Tibial artery (tissue), 4 donors: ENCODE measurements around the gene ABL1.

ENCODE experiments used
- DNase-seq, 2 donors: peaks; one replicate each; pipeline ENCODE4 v3.0.0-alpha.2; 2019
- H3K27ac ChIP-seq, 2 donors: fragments of 200-600 bp; sonication (generic) in 1 of 2; 1 replicate in 1 of 2; 2 replicates in 1 of 2; pipeline ENCODE4 v1.5.1; 2018 to 2019; ENCODE audit warnings: mild to moderate bottlenecking in 1 of 2
- H3K27me3 ChIP-seq, 2 donors: fragments of 200-600 bp; sonication (generic) in 1 of 2; one replicate each; pipeline versions ENCODE4 v1.5.1 to v1.6.0; 2016 to 2019
- H3K36me3 ChIP-seq, 3 donors: fragments of 200-600 bp; sonication (generic) in 2 of 3; one replicate each; pipeline ENCODE4 v1.5.1; 2016 to 2019; ENCODE audit warnings: mild to moderate bottlenecking in 2 of 3
- H3K4me1 ChIP-seq, 4 donors: fragments of 200-600 bp; sonication (generic) in 2 of 4; 1 replicate in 3 of 4; 2 replicates in 1 of 4; pipeline ENCODE4 v1.5.1; 2016 to 2019
- H3K4me3 ChIP-seq, 2 donors: fragments of 200-600 bp; sonication (generic) in 1 of 2; 1 replicate in 1 of 2; 2 replicates in 1 of 2; pipeline ENCODE4 v1.5.1; 2018 to 2019; ENCODE audit warnings: mild to moderate bottlenecking in 2 of 2
- H3K9me3 ChIP-seq, 3 donors: fragments of 200-600 bp; sonication (generic) in 1 of 3; one replicate each; pipeline ENCODE4 v1.5.1; 2016 to 2019
- intact Hi-C: fragments of 100-400 bp; cut with DNase I; formaldehyde crosslinking; loops from one replicate; pipeline ENCODE4 v1.15.0; 2023; ENCODE audit warnings: low total_unique reads
- TF ChIP-seq, protein P1 (sequence below), 2 experiments: fragments of 200-600 bp in 1 of 2; fragments of 450-650 bp in 1 of 2; IDR thresholded peaks; one replicate each; pipeline ENCODE4 v1.5.1; 2017 to 2019; ENCODE audit warnings: antibody characterized with exemption in 2 of 2, mild to moderate bottlenecking in 1 of 2, moderate library complexity in 1 of 2

The ABL1 gene

DNA sequence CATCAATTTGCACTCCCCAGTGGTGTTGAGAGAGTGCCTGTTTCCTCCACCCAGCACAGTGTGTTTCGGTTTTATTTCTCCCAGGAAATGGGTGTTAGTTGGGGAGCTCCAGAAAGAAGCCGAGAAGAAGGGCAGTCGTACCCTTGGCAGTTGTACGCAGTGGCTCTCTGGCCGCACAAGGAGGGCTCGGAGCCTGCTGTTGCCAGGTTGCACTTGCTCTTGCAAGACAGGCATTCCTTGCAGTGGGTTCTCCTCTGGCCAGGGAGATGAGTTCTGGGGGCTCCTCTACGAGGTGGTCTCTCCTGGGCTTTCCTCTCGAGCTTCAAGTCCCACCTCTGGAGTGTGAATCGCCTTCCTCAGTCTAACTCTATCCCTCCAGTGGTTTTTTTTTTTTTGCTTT, 32.5 kb downstream of the ABL1 start:
- TF ChIP-seq, protein P1, sequence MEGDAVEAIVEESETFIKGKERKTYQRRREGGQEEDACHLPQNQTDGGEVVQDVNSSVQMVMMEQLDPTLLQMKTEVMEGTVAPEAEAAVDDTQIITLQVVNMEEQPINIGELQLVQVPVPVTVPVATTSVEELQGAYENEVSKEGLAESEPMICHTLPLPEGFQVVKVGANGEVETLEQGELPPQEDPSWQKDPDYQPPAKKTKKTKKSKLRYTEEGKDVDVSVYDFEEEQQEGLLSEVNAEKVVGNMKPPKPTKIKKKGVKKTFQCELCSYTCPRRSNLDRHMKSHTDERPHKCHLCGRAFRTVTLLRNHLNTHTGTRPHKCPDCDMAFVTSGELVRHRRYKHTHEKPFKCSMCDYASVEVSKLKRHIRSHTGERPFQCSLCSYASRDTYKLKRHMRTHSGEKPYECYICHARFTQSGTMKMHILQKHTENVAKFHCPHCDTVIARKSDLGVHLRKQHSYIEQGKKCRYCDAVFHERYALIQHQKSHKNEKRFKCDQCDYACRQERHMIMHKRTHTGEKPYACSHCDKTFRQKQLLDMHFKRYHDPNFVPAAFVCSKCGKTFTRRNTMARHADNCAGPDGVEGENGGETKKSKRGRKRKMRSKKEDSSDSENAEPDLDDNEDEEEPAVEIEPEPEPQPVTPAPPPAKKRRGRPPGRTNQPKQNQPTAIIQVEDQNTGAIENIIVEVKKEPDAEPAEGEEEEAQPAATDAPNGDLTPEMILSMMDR (IDR thresholded peaks at IDR 0.05), result no peak
- DNase-seq, result no peak
- intact Hi-C loops, result loop anchor here (5.0 kb wide), 1 partner anchor 75 kb away; no protein-coding TSS in a partner anchor
- Histone ChIP-seq H3K27ac (peak overlapping the region in 1 of 2 donors; percentile 27), H3K27me3 (no peaks in the 10 kb centered on the region), H3K9me3 (no peaks in the 10 kb centered on the region), H3K4me3 (no peak overlapping the region), H3K36me3 (peaks cover 26 to 58% (median 36%) of the 10 kb centered on the region in 3 donors), H3K4me1 (peaks cover 0 to 81% (median 27%) of the 10 kb centered on the region in 4 donors)

DNA sequence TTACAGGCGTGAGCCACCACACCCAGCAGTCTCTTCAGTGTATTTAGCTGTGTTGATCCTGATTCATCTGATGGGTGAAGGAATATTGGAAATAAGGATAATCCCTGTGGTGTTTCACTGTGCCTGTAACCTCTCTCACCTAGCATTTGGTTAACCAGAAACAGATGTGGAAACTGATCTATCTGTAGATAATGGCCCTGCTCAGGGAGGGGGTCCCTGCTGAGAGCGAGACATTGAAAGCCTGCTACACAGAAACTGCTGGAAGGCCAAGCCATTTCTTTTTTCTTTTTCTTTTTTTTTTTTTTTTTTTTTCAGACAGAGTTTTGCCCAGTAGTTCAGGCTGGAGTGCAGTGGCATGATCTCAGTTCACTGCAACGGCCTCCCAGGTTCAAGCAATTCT, 33.2 kb downstream of the ABL1 start:
- no peak overlapping the region for H3K4me3 ChIP-seq
- H3K9me3 ChIP-seq, result no peaks in the 10 kb centered on the region
- no peak for DNase-seq
- peaks cover 20 to 59% (median 36%) of the 10 kb centered on the region in 3 donors for H3K36me3 ChIP-seq
- H3K27me3 ChIP-seq, result no peaks in the 10 kb centered on the region
- peak overlapping the region in 1 of 2 donors; percentile 27 for H3K27ac ChIP-seq
- H3K4me1 ChIP-seq, result peaks cover 0 to 81% (median 28%) of the 10 kb centered on the region in 4 donors
- intact Hi-C loops, result loop anchor here (5.0 kb wide), 1 partner anchor 74 kb away; no protein-coding TSS in a partner anchor
- TF ChIP-seq, protein P1 (IDR thresholded peaks at IDR 0.05), result no peak

DNA sequence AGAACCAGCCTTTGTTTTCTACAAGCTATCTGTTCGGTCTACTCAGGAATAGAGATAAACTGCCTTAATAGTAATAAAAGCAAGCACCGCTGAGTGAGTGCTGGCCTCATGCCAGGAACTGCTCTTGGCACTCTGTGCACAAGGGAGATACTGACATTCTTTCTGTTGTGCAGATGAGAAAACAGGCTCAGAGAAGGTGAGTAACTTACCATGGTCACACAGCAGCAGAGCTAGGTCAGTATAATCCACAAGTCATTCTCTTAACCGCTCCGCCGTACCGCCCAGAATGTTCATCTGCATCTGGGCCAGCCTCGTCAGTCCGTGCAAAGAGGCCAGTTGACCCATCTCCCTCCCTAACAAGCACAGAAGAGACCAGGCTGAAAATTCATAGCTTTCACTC, 34.2 kb downstream of the ABL1 start:
- no peaks in the 10 kb centered on the region for H3K27me3 ChIP-seq
- peak overlapping the region; percentile 8 to 27 for H3K27ac ChIP-seq
- H3K4me1 ChIP-seq, result peaks cover 0 to 82% (median 33%) of the 10 kb centered on the region in 4 donors
- no peak overlapping the region for H3K4me3 ChIP-seq
- no peak for DNase-seq
- H3K9me3 ChIP-seq, result no peaks in the 10 kb centered on the region
- peaks cover 26 to 60% (median 37%) of the 10 kb centered on the region in 3 donors for H3K36me3 ChIP-seq
- TF ChIP-seq, protein P1 (IDR thresholded peaks at IDR 0.05), result no peak
- intact Hi-C loops, result loop anchor here (5.0 kb wide), 1 partner anchor 73 kb away; no protein-coding TSS in a partner anchor

DNA sequence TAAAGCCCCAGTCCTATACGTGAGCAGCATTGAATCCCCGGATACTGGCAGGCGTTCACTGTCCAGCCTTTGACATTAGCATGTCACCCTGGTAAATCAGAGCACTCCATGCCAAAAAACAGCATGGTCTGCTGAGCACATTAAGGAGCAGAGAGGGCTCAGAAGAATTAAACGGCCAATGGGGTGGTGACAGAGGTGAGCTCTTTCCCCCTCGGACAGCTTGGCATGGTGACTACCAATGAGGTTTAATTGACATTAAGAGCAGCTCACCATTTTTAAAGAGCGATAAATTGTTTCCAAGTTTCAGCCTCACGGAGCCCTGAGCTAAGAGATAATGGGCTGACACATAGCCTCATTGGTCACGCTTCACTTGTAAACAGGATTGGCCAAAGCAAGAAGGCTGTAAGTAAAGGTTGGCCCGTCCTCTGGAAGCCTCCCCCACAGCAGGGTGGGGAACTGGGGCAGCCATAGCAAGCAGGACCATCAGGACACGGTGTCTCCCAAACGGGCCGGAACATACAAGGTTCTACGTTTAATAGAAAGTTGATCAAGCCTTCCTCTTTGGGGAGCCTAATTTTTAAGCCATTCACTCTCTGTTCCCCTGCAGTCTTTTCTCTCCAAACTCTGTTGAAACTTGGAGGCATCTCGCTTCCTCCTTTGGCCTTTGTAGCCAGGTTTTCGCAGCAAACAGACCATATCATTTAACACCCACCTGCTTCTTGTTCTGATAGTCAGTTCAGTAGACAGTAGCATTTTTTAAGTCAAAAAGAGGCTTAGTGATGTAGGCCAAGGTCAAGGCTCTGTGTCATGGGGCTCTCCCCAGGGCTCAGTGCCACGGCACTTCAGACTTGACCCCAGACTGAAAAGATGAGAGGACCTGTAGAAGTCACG, 35.7 kb downstream of the ABL1 start:
- H3K4me1 ChIP-seq, result peaks cover 0 to 90% (median 33%) of the 10 kb centered on the region in 4 donors
- H3K9me3 ChIP-seq, result no peaks in the 10 kb centered on the region
- no peak overlapping the region for H3K4me3 ChIP-seq
- intact Hi-C loops, result loop anchor here (10.0 kb wide), 1 partner anchor 164 kb away; no protein-coding TSS in a partner anchor
- H3K27ac ChIP-seq, result peak overlapping the region in 1 of 2 donors; percentile 11
- TF ChIP-seq, protein P1 (IDR thresholded peaks at IDR 0.05), result no peak
- H3K27me3 ChIP-seq, result no peaks in the 10 kb centered on the region
- DNase-seq, result no peak
- peaks cover 34 to 60% (median 40%) of the 10 kb centered on the region in 3 donors for H3K36me3 ChIP-seq

DNA sequence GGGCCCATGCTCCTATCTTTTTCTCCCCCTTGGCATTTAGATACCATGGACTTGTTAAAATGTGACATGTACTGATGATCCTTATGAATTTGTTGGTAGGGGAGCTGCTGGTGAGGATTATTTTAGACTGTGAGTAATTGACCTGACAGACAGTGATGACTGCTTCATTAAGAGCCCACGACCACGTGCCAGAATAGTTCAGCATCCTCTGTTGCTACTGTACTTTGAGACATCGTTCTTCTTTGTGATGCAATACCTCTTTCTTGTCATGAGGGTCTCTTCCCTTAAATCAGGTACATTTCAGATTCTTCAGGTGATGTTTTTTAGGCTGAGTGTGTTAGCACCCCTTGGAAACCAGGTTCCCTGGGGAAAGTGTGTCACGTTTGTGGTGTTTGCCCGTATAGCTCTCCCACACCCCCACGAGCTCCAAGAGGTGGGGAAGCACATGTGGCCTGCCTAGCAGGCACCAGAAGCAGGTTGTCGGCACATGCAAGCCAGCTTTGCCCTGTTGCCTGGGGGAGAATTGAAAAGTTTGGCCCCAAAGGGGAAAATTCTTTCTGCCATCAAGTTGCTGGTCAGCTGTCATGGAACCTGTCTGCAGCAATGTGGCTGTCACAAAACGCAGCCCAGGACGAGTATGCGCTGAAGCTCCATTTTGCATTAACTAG, 36.5 kb downstream of the ABL1 start:
- intact Hi-C loops, result loop anchor here (10.0 kb wide), 1 partner anchor 163 kb away; no protein-coding TSS in a partner anchor
- Histone ChIP-seq H3K27ac (peak overlapping the region in 1 of 2 donors; percentile 11), H3K4me1 (peaks cover 0 to 84% (median 29%) of the 10 kb centered on the region in 4 donors), H3K4me3 (no peak overlapping the region), H3K36me3 (peaks cover 42 to 67% (median 48%) of the 10 kb centered on the region in 3 donors), H3K27me3 (no peaks in the 10 kb centered on the region), H3K9me3 (no peaks in the 10 kb centered on the region)
- TF ChIP-seq, protein P1 (IDR thresholded peaks at IDR 0.05), result no peak
- DNase-seq, result no peak
